ENCODE data around the gene PARD3. TPM values are rescaled to one million over a fixed set of nuclear protein-coding genes. Genes with fewer than 3 reads are reported as not detected.

The PARD3 gene
- polyA plus RNA-seq, 3 donors = 0.51 TPM; not detected in 2

DNA sequence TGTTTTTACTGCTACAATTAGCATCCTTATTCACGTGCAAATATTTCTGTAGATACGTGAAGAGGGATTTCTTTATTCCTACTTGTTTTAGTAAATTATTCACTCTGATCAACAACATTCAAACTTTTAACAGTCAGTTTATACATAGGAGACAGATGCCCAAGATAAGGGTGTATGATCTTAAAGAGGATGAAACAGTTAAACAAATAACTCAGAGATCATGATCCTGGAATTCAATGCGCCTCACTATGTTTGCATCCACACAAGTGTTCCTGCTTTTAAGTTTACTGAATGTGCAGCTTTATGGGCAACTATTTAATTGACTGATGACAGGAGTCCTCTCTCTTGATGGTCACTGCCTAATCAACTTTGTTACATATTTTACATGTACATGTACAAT is 394.8 kb downstream of the PARD3 start:
- peaks cover 0 to 3% (median 0%) of the 10 kb centered on the region in 3 donors for H3K27me3 Mint-ChIP-seq (ENCODE audit: low read depth in 3 of 3)
- no peak overlapping the region for H3K27ac ChIP-seq (ENCODE audit: low read depth in 1 of 2, low read length in 2 of 2)
- no peaks in the 10 kb centered on the region for H3K27me3 ChIP-seq (ENCODE audit: control insufficient read depth in 2 of 2, insufficient read depth in 2 of 2, low read length in 2 of 2)
- no peaks in the 10 kb centered on the region for H3K9me3 ChIP-seq (replicated peaks in 1 of 2; ENCODE audit: control insufficient read depth in 1 of 2, insufficient read depth in 1 of 2, low read length in 2 of 2)
- H3K9ac ChIP-seq (ENCODE audit: insufficient read depth, low read length, poor library complexity, severe bottlenecking) = no peak overlapping the region
- no peak overlapping the region for H3K4me3 Mint-ChIP-seq
- H3K79me2 ChIP-seq (ENCODE audit: insufficient read depth, low read length) = no peaks in the 10 kb centered on the region
- no peaks in the 10 kb centered on the region for H3K4me1 ChIP-seq (ENCODE audit: control insufficient read depth in 1 of 2, insufficient read depth in 2 of 2, low read length in 2 of 2)
- no peaks in the 10 kb centered on the region for H3K36me3 ChIP-seq (replicated peaks in 1 of 2; ENCODE audit: control insufficient read depth in 1 of 2, insufficient read depth in 2 of 2, low read length in 2 of 2)
- no peaks in the 10 kb centered on the region for H4K20me1 ChIP-seq (ENCODE audit: insufficient read depth, low read length)
- TF ChIP-seq, protein P1, sequence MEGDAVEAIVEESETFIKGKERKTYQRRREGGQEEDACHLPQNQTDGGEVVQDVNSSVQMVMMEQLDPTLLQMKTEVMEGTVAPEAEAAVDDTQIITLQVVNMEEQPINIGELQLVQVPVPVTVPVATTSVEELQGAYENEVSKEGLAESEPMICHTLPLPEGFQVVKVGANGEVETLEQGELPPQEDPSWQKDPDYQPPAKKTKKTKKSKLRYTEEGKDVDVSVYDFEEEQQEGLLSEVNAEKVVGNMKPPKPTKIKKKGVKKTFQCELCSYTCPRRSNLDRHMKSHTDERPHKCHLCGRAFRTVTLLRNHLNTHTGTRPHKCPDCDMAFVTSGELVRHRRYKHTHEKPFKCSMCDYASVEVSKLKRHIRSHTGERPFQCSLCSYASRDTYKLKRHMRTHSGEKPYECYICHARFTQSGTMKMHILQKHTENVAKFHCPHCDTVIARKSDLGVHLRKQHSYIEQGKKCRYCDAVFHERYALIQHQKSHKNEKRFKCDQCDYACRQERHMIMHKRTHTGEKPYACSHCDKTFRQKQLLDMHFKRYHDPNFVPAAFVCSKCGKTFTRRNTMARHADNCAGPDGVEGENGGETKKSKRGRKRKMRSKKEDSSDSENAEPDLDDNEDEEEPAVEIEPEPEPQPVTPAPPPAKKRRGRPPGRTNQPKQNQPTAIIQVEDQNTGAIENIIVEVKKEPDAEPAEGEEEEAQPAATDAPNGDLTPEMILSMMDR (IDR thresholded peaks at IDR 0.05) = no peak
- H3K4me3 ChIP-seq (replicated peaks in 1 of 3; ENCODE audit: low read depth in 2 of 3, low read length in 3 of 3) = no peak overlapping the region
- no peaks in the 10 kb centered on the region for H3K36me3 Mint-ChIP-seq
- DNase-seq = no peak
- H3K4me1 Mint-ChIP-seq = no peaks in the 10 kb centered on the region
- peaks cover 0 to 7% (median 0%) of the 10 kb centered on the region in 7 donors for H3K9me3 Mint-ChIP-seq
- H2AFZ ChIP-seq (ENCODE audit: insufficient read depth, low read depth, low read length, poor library complexity, severe bottlenecking) = no peak overlapping the region
- no peak overlapping the region for H3K4me2 ChIP-seq (replicated peaks; ENCODE audit: extremely low read depth, low read length, poor library complexity, severe bottlenecking)
- WGBS (ENCODE audit: insufficient coverage) = no CpG with 5 or more reads among the region's 3 CpGs
- H3K27ac Mint-ChIP-seq = no peak overlapping the region
- intact Hi-C loops (cut with micrococcal nuclease) = no loop called here

DNA sequence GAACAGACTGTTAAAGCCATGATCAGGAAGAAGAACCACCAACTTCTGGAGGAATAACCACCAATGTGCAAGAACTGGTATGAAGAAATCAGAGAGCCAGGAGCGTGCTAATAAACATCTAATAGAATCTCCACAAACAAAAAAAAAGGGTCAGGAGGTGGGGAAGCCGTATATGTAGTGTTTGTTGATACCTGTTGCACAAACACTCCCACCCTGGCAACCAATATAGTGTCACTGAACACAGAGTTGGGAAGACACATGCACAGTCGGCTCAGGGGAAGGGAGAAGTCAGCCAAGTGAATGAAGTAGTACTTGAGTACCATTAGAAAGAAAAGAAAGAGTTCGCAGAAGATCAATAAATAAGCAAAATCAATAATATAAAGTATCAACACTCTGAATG is 400.1 kb downstream of the PARD3 start:
- no peak overlapping the region for H3K27ac ChIP-seq (ENCODE audit: low read depth in 1 of 2, low read length in 2 of 2)
- Mint-ChIP-seq H3K9me3 (no peaks in the 10 kb centered on the region), H3K4me3 (no peak overlapping the region), H3K4me1 (peaks cover 3% of the 10 kb centered on the region), H3K27me3 (ENCODE audit: low read depth in 3 of 3) (peaks cover 0 to 5% (median 3%) of the 10 kb centered on the region in 3 donors), H3K36me3 (no peaks in the 10 kb centered on the region), H3K27ac (no peak overlapping the region)
- H3K9me3 ChIP-seq (replicated peaks in 1 of 2; ENCODE audit: control insufficient read depth in 1 of 2, insufficient read depth in 1 of 2, low read length in 2 of 2) = no peaks in the 10 kb centered on the region
- H3K9ac ChIP-seq (ENCODE audit: insufficient read depth, low read length, poor library complexity, severe bottlenecking) = no peak overlapping the region
- no peak overlapping the region for H2AFZ ChIP-seq (ENCODE audit: insufficient read depth, low read depth, low read length, poor library complexity, severe bottlenecking)
- no peaks in the 10 kb centered on the region for H3K27me3 ChIP-seq (ENCODE audit: control insufficient read depth in 2 of 2, insufficient read depth in 2 of 2, low read length in 2 of 2)
- no peak overlapping the region for H3K4me2 ChIP-seq (replicated peaks; ENCODE audit: extremely low read depth, low read length, poor library complexity, severe bottlenecking)
- no peak overlapping the region for H3K4me3 ChIP-seq (replicated peaks in 1 of 3; ENCODE audit: low read depth in 2 of 3, low read length in 3 of 3)
- TF ChIP-seq, protein P1 (IDR thresholded peaks at IDR 0.05) = no peak
- H3K36me3 ChIP-seq (replicated peaks in 1 of 2; ENCODE audit: control insufficient read depth in 1 of 2, insufficient read depth in 2 of 2, low read length in 2 of 2) = no peaks in the 10 kb centered on the region
- no CpG with 5 or more reads among the region's 4 CpGs for WGBS (ENCODE audit: insufficient coverage)
- intact Hi-C loops (cut with micrococcal nuclease) = no loop called here
- DNase-seq = no peak
- no peaks in the 10 kb centered on the region for H4K20me1 ChIP-seq (ENCODE audit: insufficient read depth, low read length)
- no peaks in the 10 kb centered on the region for H3K79me2 ChIP-seq (ENCODE audit: insufficient read depth, low read length)
- H3K4me1 ChIP-seq (ENCODE audit: control insufficient read depth in 1 of 2, insufficient read depth in 2 of 2, low read length in 2 of 2) = no peaks in the 10 kb centered on the region

All from CD14-positive monocyte (primary cell).